ENCODE measurements around the gene IER2.

Gene IER2

DNA sequence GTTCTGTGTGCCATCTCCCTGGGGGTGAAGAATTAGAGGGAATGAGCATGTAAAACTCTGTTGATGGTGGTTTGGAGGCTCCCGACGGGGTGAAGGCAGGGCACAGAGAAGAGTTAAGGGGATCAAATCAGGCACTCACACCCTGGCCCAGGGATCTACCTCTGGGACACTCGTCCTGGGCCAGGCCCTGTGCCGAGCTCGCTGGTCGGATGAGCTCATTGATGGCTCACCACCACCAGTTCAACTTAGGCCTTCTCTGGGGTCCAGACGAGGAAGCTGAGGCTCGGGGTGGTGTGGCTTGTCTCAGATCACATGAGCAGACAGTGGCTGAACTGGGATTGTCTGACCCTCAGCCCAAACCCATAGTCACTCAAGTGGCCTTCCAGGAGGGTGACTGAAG, 30.6 kb upstream of the IER2 start:
- no peak for DNase-seq

GRCh38 chr19:13120031-13120430, 30.2 kb upstream of the IER2 start:
- no peak for DNase-seq

DNA sequence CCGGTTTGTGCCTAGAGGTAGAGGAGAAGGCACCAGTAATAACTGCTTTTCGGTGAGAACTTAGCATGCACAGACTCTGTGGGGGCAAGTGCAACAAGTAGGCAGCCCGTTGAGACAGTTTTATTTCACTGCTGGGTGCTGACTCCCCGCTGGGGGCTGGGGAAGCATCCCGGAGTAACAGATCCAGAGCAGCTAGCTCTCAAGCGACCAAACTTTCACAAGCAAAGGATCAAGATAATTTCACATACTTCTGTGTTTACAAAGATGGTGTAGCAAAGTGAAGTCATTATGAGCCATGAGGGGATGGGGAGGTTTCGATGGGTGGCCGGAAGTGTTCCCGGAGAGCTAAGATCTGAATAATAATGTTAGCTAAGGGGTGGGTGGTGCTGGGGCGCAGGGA, 29.4 kb upstream of the IER2 start:
- DNase-seq, result peak; percentile 45

GRCh38 chr19:13121551-13122274, 28.5 kb upstream of the IER2 start:
- DNase-seq, result no peak

DNA sequence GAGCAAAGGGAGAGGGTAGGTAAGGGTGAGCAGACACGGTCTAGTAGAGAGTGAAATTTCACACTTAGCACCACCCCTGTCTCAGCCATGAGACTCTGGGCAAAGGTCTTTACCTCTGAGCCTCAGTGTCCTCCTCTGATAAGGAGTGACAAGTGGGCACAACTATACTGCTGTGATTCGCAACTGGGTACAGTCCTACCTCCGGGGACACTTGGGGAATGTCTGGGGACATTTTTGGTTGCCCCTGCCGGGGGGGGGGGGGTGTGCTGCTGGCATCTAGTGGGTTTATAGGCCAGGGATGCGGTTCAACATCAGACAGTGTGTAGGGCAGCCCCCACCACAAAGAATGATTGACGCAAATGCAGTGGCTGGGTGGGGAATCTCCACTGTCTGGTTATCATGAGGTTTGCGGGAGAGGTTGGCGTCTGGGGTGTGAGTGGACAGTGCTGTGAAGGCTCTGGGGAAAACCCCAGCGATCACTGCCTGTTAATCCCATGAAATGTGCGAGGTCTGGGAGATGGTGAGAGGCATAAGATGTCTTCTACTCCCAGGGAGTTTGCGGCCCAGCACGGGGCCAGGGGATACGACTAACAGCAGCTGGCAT, 27.8 kb upstream of the IER2 start:
- no peak for DNase-seq

DNA sequence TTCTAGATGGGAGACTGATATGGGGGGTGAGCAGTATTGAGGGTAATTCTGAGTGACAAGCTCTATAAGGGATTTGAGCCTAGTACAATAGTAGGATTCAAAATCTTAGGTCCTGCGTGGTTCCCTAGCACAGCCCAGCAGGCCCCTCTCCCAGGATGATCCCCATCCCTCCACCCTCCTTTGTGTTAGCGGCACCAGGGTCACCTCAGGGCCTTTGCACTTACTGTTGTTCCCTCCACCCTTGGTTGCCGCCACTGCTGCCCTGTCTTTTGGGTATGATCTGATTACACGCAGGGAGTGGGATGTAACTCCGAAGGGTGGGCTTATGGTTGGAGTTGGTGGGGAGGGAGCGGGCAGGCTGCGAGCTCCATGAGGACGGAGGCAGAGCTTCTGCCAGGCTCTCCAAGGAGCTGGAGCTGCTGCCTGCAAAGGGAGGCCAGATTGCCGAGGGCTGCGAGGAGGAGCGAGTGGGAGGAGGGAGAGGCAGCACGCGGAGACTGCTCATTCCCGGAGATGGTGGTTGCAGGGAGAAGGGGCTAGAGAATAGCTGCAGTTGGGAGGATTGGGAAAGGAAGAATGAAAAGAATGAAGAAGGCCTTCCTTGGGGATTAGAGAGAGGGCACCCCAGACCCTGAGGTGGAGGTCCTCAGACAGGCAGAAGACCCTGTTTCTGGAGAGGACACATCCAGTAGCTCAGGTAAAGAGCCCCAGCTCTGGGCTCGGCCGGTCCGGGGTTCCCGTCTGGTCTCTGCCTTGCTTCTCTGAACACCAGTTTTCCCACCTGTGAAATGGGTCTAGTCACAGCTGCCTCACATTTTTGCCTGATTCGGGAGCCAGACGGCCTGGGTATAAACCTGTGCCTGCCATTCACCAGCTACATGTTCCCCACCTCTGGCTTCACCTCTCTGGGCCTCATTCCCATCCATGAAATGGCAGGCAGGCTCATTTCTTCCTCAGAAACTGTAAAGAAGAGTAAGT, 26.9 kb upstream of the IER2 start:
- DNase-seq, result no peak

DNA sequence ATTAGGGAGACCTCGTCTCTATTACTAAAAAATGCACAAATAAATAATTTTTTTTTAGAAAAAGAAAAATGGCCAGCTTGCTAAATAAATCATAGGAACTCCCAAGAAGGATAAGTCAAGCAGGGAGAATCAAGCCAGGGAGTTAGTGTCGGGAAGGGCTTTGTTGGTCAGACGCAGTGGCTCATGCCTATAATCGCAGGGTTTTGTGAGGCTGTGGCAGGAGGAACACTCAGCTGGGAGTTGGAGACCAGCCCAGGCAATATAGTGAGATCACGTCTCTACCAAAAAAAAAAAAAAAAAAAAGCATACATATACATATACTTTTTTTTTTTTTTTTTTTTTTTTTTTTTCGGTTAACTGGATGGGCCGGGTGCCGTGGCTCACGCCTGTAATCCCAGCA, 23.2 kb upstream of the IER2 start:
- peak; percentile 38 for DNase-seq

DNA sequence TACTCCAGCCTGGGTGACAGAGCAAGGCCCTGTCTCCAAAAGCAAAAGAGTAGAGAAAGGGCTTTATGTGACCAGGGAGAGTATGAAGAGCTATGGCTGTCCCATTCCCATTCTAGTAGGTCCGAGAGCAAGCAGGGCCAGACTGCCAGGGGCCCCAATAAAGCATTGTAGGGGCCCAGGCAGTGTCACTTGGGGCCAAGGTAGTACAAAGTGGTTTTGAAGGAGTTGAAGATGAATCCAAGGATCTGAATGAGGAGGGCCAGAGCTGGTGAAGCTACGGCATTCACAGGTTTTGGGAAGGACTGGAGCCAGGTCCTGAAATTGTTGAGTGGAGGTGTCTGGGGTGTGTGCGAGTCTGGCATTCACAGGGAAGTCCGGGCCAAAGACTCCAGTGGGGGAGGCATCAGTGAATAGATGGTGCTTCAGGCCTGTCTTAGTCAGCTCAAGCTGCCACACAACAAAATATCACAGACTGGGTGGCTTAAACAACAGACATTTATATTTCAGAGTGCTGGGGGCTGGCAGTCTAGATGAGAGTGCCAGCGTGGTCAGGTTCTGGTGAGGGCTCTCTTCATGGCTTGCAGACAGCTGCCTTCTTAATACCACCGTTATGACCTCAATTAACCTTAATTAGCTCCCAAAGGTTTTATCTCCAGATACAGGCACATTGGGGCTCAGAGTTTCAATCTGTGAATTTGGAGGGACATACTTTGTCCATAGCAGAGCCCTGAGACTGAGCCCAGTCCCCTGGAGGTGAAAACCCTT, 22.2 kb upstream of the IER2 start:
- no peak for DNase-seq

DNA sequence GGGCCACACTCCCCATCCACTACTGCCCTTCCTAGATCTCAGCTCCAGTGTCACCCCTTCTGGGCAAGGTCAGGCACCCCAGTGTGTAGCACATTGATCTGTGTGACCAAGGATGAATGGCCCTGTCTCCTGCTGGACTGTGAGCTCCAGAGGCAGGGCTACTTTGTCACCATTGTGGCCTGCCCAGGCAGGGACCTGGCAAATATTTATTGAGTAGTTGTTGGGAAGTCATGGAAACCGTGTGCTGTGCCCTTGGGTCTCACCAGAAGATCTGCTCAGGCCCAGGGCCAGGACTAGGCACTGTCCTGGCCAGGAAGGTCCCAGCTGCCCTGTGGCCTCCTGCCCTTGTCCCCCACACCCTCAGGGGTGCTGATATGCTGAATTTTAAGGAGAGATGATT, 21.6 kb upstream of the IER2 start:
- DNase-seq, result no peak

- no peak for DNase-seq
These were observed 20.8 kb upstream of the IER2 start for GRCh38 chr19:13129384-13129783.

DNA sequence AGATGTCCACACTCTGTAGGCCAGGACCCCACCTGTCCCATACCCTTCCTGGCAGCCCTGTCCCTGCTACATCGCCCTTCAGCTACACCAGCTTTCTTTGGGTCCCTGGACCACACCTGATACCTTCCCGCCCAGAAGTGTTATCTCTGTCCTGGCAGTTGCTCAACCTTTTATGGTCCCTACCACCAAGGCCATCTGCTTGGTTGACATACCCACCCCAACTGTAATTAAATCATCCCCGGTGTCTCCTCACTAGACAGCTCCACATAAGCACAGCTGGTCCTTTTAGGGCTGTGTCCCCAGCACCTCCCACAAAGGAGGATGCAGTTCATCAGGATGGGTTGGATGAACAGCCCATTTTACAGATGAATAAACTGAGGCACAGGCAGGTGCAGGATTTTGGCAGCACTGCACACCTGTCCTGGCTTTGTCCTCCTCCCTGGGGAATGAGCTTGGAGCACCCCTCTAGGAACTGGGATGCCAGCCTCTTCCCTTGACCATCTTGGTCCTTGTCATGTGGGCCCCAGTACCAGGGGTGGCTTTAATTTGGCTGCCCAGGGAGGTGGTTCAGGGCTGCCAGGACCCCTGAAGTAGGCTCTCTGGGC, 19.2 kb upstream of the IER2 start:
- no peak for DNase-seq

GRCh38 chr19:13132471-13133180, 17.6 kb upstream of the IER2 start:
- DNase-seq, result peak; percentile 71

DNA sequence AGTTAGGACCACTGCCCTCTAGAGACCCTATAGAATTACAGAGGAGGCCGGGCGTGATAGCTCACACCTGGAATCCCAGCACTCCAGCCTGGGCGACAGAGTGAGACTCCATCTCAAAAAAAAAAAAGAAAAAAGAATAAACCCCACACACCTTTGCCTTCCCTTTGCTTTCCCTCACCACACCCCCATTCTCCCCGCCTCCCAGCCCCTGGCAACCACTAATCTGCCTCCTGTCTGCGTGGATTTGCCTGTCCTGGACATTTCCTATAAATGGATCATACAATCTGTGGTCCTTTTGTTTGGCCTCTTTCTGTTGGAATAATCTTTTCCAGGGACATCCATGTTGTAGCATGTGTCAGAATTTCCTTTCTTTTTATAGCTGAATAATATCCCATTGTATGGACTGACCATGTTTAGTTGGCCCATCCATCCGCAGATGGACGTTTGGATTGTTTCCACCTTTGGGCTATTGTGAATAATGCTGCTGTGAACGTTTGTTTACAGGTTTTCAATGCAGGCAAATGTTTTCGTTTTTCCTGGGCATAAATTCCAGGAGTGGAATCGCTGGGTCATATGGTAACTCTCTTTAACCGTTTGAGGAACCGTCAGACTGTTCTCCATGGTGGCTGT, 16.9 kb upstream of the IER2 start:
- DNase-seq, result no peak

GRCh38 chr19:13134626-13135025, 15.6 kb upstream of the IER2 start:
- DNase-seq, result no peak

GRCh38 chr19:13135068-13136062, 14.8 kb upstream of the IER2 start:
- no peak for DNase-seq

GRCh38 chr19:13137290-13137794, 12.9 kb upstream of the IER2 start:
- DNase-seq, result no peak

DNA sequence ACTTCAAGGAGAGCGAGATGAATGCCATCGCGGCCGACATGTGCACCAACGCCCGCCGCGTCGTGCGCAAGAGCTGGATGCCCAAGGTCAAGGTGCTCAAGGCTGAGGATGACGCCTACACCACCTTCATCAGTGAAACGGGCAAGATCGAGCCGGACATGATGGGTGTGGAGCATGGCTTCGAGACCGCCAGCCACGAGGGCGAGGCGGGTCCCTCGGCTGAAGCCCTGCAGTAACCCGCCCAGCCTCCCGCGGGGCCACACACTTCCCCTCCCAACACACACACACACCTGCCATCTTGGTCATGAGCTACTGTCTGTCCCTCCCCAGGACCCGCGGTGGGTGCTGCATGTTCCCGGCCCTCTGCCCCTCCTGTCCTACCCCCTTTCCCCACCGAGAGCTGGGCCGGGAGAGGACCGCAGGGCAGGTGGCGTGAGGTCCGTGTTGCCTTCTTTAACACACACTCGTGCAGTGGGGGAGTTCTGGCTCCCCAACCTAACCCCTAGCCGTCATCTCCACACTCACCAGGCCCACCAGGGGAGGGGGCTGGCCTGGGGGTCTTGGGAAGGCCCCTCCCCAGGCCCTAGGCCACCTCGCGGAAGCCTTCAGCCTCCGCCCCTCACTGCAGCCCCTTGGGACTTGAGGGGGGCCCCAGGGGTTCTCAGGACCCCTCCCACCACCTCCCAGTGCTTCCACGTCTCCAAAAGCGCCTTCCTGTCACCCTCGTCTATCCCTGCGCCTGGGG, 11.9 kb upstream of the IER2 start:
- DNase-seq, result no peak

DNA sequence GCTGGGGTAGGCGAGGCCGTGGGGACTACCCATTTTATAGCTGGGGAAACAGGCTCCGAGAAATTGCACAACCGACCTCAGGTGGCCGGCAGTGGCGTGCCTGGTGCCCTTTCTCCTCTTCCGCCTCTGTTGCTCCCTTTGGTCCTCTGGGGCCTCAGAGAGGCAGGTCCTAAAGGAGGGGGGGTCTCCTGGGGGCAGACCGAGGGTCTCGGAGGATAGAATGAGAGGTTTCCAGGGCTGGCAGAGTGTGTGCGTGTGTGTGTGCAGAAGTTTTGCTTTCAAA, 11.4 kb upstream of the IER2 start:
- DNase-seq, result no peak

- no peak for DNase-seq
These were observed 10.4 kb upstream of the IER2 start for GRCh38 chr19:13139633-13140311.
